HG03575 (cell line): Measurements from ENCODE around the gene SS18L1.
"Not testable (repeated sequence)": the region's sequence is repeated elsewhere in the genome, so short reads cannot be mapped to it uniquely, and the experiment has no call there.

Experiments
- ATAC-seq: cut with Tn5 transposase; IDR thresholded peaks from one replicate; pipeline ENCODE4 v1.9.1; 2021; ENCODE audit not compliant: unreplicated experiment, insufficient number of reproducible peaks, low FRiP score; ENCODE audit errors: extremely low read depth

SS18L1 gene

GRCh38 chr20:62143081-62143956 is at the start of gene SS18L1, which contains the start of gene PSMA7:
Gene SS18L1 (plus strand): TSS chr20:62143769. CDS start chr20:62143821, 52 bp downstream.
Gene PSMA7 (minus strand): TSS chr20:62143394. CDS start chr20:62143303, 91 bp downstream.
- no peak for ATAC-seq

- ATAC-seq, result no peak
Observed at GRCh38 chr20:62096421-62097380, 46.9 kb upstream of the SS18L1 start.

- ATAC-seq, result no peak
Observed at GRCh38 chr20:62097881-62098407, 45.6 kb upstream of the SS18L1 start.

GRCh38 chr20:62101078-62101477 is 42.5 kb upstream of the SS18L1 start:
- no peak for ATAC-seq

- ATAC-seq, result no peak
Observed at GRCh38 chr20:62103508-62104233, 39.9 kb upstream of the SS18L1 start.

- ATAC-seq, result no peak
Observed at GRCh38 chr20:62104234-62104789, 39.3 kb upstream of the SS18L1 start.

- ATAC-seq, result no peak
Observed at GRCh38 chr20:62104791-62105345, 38.7 kb upstream of the SS18L1 start.

GRCh38 chr20:62105592-62105991 is 38.0 kb upstream of the SS18L1 start:
- no peak for ATAC-seq

GRCh38 chr20:62111148-62111547 is 32.4 kb upstream of the SS18L1 start:
- ATAC-seq, result no peak

GRCh38 chr20:62112368-62112767 is 31.2 kb upstream of the SS18L1 start:
- ATAC-seq, result no peak

GRCh38 chr20:62114894-62115293 is 28.7 kb upstream of the SS18L1 start:
- no peak for ATAC-seq

GRCh38 chr20:62115800-62116407 is 27.7 kb upstream of the SS18L1 start:
- not testable (repeated sequence) for ATAC-seq

- no peak for ATAC-seq
Observed at GRCh38 chr20:62116558-62117361, 26.8 kb upstream of the SS18L1 start.

GRCh38 chr20:62117362-62117646 is 26.3 kb upstream of the SS18L1 start:
- no peak for ATAC-seq

GRCh38 chr20:62117658-62118057 is 25.9 kb upstream of the SS18L1 start:
- ATAC-seq, result no peak

GRCh38 chr20:62118113-62119043 is 25.2 kb upstream of the SS18L1 start:
- ATAC-seq, result no peak
